ENCODE data around the gene NADSYN1. TPM values are rescaled to one million over a fixed set of nuclear protein-coding genes. Genes with fewer than 3 reads are reported as not detected.
A peak's percentile ranks its signal among the peaks of the same experiment; 100 is the strongest.

Gene NADSYN1
- total and polyA plus RNA-seq, 10 donors = 68.4 to 137 (median 105) TPM

DNA sequence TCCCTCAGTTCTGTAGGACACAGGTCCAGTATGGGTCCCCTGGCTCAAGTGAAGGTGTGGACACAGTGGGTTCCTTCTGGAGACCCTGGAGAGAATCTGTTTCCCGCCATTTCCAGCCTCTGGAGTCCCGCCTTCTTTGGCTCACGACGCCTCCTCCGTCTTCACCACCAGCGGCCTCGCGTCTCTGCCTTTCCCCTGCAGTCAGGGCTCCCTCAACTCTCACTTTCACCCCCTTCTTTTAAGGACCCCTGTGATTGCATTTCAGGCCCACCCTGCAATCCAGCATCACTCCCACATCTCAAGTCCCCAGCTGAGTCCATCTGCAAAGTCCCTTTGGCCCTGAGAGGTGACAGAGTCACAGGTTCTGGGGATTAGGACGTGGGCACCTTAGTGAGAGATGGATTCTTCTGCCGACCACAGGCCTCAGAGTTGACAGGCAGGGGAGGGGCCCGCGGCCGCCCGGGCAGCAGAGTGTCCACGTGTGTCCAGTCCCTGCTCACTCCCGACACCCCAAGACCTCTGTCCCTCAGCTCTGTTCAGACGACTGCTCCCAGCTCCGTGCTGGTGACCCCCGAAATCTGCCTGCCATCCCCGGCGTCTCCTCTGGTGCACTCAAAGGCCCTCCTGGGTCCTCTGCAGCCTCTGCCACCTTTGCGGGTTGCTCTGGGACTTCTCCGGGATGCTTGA, 37.2 kb downstream of the NADSYN1 start:
- Histone ChIP-seq H3K27ac (no peak overlapping the region), H3K9me3 (no peaks in the 10 kb centered on the region), H3K27me3 (replicated peaks in 1 of 7) (no peaks in the 10 kb centered on the region), H3K36me3 (peaks cover 7 to 100% (median 71%) of the 10 kb centered on the region in 6 donors), H3K4me1 (peaks cover 0 to 23% (median 13%) of the 10 kb centered on the region in 6 donors), H3K4me3 (no peak overlapping the region)
- intact Hi-C loops (cut with DNase I; ENCODE audit: low total_unique reads) = no loop called here
- TF ChIP-seq POLR2A (IDR thresholded peaks at IDR 0.05) (no peak), POLR2AphosphoS5 (IDR thresholded peaks at IDR 0.05) (no peak)
- TF ChIP-seq, protein P1, sequence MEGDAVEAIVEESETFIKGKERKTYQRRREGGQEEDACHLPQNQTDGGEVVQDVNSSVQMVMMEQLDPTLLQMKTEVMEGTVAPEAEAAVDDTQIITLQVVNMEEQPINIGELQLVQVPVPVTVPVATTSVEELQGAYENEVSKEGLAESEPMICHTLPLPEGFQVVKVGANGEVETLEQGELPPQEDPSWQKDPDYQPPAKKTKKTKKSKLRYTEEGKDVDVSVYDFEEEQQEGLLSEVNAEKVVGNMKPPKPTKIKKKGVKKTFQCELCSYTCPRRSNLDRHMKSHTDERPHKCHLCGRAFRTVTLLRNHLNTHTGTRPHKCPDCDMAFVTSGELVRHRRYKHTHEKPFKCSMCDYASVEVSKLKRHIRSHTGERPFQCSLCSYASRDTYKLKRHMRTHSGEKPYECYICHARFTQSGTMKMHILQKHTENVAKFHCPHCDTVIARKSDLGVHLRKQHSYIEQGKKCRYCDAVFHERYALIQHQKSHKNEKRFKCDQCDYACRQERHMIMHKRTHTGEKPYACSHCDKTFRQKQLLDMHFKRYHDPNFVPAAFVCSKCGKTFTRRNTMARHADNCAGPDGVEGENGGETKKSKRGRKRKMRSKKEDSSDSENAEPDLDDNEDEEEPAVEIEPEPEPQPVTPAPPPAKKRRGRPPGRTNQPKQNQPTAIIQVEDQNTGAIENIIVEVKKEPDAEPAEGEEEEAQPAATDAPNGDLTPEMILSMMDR (IDR thresholded peaks at IDR 0.05 in 8 of 11, conservative IDR thresholded peaks at IDR 0.05 in 3 of 11) = no peak
- no peak for DNase-seq
- 91 to 98% (median 94%) methylated on average over 23 of the region's 23 CpGs for WGBS, 5 donors

DNA sequence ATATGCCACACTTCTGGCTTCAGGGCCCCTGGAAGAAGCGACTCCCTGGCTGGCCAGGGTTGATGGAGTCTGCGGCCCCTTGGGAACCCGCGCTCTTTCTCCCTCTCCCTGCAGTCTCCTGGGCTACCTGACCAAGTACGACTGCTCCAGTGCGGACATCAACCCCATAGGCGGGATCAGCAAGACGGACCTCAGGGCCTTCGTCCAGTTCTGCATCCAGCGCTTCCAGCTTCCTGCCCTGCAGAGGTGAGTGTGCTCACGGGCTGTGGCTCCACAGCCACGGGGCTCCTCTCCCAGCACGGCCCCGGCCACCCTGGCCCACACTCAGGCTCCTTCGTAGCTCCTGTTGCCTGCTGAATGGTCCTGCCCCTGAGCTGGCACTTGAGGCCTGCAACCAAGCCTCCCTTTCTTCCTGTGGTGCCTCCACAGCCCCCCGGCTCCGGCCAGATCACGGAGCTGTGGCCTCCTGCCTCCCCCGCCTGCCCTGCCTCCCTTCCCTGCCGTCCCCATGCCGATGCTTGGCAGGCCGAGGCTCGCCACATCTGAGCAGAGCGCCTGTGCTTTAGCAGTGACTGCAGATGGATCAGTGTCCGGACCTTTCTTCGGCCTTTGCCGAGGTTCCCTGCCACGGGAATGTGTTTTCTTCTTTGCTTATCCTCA, 37.9 kb downstream of the NADSYN1 start:
- DNase-seq = no peak
- Histone ChIP-seq H3K27ac (no peak overlapping the region), H3K4me3 (no peak overlapping the region), H3K27me3 (replicated peaks in 1 of 7) (no peaks in the 10 kb centered on the region), H3K4me1 (peaks cover 0 to 23% (median 13%) of the 10 kb centered on the region in 6 donors), H3K9me3 (no peaks in the 10 kb centered on the region), H3K36me3 (peaks cover 9 to 100% (median 71%) of the 10 kb centered on the region in 6 donors)
- intact Hi-C loops (cut with DNase I; ENCODE audit: low total_unique reads) = no loop called here
- TF ChIP-seq, protein P1 (IDR thresholded peaks at IDR 0.05 in 8 of 11, conservative IDR thresholded peaks at IDR 0.05 in 3 of 11) = no peak
- TF ChIP-seq POLR2AphosphoS5 (IDR thresholded peaks at IDR 0.05) (no peak), POLR2A (IDR thresholded peaks at IDR 0.05) (no peak)
- 94 to 97% (median 97%) methylated on average over 18 to 28 of the region's 28 CpGs for WGBS, 5 donors

DNA sequence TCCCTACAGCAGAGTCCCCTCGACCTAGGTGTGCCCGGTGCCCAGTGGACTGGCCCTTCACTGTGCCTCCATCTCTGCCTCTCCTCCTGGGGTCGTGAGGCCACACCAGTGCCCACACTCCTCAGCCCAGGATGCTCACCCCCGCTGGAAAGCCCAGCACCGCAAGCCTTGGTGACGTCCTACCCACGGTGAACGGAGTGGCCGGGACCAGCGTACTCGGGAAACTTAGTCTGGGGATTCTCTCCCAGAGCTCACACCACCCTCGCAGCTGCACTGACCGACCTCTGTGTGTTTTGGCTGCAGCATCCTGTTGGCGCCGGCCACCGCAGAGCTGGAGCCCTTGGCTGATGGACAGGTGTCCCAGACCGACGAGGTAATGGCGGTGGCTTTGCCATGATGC, 38.5 kb downstream of the NADSYN1 start:
- WGBS, 5 donors = 89 to 96% (median 95%) methylated on average over 7 to 19 of the region's 19 CpGs
- Histone ChIP-seq H3K4me3 (no peak overlapping the region), H3K36me3 (peaks cover 9 to 100% (median 71%) of the 10 kb centered on the region in 6 donors), H3K9me3 (no peaks in the 10 kb centered on the region), H3K4me1 (peaks cover 0 to 23% (median 13%) of the 10 kb centered on the region in 6 donors), H3K27ac (no peak overlapping the region), H3K27me3 (replicated peaks in 1 of 7) (no peaks in the 10 kb centered on the region)
- intact Hi-C loops (cut with DNase I; ENCODE audit: low total_unique reads) = no loop called here
- no peak for DNase-seq
- TF ChIP-seq, protein P1 (IDR thresholded peaks at IDR 0.05 in 8 of 11, conservative IDR thresholded peaks at IDR 0.05 in 3 of 11) = no peak
- TF ChIP-seq POLR2AphosphoS5 (IDR thresholded peaks at IDR 0.05) = peak in 1 of 3 donors; percentile 24

DNA sequence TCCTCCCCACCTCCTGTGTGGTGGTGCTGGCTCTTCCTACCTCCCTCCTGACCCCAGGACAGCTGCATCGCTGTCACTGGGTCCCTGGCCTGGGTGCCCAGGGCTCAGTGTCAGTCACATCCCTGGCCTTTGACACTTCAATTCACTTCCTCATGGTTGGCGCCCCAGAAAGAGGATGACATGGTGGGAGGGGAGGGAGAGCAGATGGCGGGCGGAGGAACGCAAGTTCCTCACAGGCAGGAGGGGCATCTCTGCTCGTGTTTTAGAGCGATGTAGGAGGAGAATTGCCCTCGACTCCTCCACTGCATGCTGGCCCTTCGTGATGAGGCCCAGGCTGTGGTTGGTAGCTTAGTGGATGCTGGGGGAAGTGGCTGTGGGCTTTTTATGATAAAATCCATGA, 38.9 kb downstream of the NADSYN1 start:
- no peak overlapping the region for H3K4me3 ChIP-seq
- H3K36me3 ChIP-seq = peaks cover 9 to 100% (median 74%) of the 10 kb centered on the region in 6 donors
- H3K4me1 ChIP-seq = peaks cover 0 to 23% (median 13%) of the 10 kb centered on the region in 6 donors
- no peaks in the 10 kb centered on the region for H3K27me3 ChIP-seq (replicated peaks in 1 of 7)
- TF ChIP-seq, protein P1 (IDR thresholded peaks at IDR 0.05 in 8 of 11, conservative IDR thresholded peaks at IDR 0.05 in 3 of 11) = no peak
- TF ChIP-seq POLR2A (IDR thresholded peaks at IDR 0.05) (no peak), POLR2AphosphoS5 (IDR thresholded peaks at IDR 0.05) (no peak)
- no peak overlapping the region for H3K27ac ChIP-seq
- DNase-seq = no peak
- intact Hi-C loops (cut with DNase I; ENCODE audit: low total_unique reads) = no loop called here
- WGBS, 5 donors = 86 to 97% (median 94%) methylated on average over 9 of the region's 9 CpGs
- no peaks in the 10 kb centered on the region for H3K9me3 ChIP-seq

Measured in spleen (tissue), 11 donors.